ENCODE data around the gene PACRG.

PACRG gene

DNA sequence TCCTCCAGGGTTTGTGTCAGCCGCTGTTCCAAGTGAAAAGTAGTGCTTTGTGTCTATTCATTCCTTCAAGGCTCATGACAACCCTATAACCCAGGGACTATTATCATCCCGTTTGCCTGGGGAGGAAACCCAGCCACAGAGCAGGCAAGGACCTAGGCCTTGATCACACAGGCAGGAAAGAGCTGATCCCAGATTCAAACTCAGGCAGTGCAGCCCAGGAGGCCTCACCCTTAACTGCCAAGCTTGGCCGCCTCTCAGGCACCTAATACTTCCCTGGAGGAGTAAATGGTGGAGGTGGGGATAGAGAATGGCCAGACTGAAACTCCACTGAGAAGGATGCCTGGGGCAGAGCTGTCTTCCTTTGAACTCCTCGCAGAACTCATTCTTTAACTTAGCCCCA lies 471.6 kb downstream of the PACRG start:
- no peak for DNase-seq (ENCODE audit: low read depth)

DNA sequence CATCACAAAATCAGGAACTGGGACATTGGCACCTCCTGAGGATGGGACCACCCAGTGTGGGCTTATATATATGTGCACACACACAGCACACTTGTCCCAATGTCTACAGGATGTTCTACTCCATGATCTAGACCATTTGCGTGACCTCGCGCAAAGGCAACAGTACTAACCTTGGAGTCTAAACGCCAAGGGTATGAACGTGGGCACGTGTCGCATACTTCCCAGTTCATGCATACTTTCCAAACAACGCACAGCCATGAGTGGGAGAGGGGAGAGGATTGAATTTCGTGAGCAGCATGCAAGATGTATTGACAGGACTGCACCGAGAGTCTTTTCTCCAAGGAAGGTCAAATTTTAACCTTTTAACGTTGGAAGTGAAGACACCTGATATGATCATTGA lies 472.5 kb downstream of the PACRG start:
- DNase-seq (ENCODE audit: low read depth) = no peak

DNA sequence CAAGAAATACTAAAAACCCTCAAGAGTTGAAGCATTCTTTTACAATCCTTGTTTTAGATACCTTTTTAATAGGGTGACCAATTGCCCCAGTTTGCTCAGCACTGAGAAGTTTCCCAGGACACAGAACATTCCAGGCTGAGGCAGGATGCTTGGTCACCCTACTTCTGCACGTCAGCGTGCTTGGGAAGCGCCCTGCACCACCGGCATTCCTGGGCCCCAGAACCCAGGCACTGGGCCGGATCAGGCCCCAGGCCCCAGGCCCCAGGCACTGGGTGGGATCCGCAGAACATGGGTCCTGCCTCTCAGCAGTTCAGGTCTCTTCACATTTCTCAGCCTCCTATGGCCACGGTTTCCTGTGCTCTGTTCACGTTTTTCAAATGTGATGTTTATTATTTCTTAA lies 472.9 kb downstream of the PACRG start:
- DNase-seq (ENCODE audit: low read depth) = no peak

- DNase-seq (ENCODE audit: low read depth) = no peak
Observed at GRCh38 chr6:163201855-163202254, 474.1 kb downstream of the PACRG start.

GRCh38 chr6:163206196-163206595 lies 478.4 kb downstream of the PACRG start:
- no peak for DNase-seq (ENCODE audit: low read depth)

GRCh38 chr6:163207431-163208383 lies 479.9 kb downstream of the PACRG start:
- no peak for DNase-seq (ENCODE audit: low read depth)

DNA sequence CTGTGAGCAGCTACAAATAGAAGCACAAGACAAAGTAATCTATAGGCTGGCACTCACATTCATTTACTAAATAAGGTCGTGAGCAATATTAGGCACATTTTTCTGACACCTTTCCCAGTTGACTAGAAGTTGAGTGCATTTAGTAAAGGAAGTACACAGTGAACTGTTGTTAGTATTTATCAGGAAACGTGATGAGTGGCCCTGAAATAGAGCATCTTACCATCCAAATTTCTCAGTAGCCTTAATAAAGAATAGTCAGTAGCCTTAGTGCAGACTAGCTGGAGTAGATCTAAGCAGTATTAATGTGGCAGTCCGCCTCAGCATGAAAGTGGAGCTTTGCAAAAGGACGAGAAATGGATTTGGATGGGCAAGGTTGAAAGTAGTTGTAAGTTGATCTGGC lies 481.2 kb downstream of the PACRG start:
- no peak for DNase-seq (ENCODE audit: low read depth)

DNA sequence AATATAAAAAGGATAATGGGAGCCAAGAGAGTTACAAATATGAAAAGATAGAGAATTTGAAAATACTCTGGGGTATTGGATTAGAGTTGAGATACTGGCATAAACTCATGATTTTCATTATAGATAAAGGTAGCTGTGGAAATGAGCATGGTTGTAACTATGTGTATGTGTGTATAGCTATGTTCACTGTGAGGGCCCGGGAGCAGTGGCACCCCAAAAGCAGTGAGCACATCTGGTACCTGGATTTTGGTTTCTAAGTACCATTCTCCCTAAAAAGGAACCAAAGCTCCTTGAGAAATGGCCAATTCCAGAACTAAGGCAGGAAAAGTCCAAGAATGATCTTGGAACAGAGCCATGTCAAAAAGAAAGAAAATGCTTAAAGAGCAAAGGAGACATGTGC lies 484.3 kb downstream of the PACRG start:
- DNase-seq (ENCODE audit: low read depth) = no peak

- no peak for DNase-seq (ENCODE audit: low read depth)
Observed at GRCh38 chr6:163214259-163214658, 486.5 kb downstream of the PACRG start.

DNA sequence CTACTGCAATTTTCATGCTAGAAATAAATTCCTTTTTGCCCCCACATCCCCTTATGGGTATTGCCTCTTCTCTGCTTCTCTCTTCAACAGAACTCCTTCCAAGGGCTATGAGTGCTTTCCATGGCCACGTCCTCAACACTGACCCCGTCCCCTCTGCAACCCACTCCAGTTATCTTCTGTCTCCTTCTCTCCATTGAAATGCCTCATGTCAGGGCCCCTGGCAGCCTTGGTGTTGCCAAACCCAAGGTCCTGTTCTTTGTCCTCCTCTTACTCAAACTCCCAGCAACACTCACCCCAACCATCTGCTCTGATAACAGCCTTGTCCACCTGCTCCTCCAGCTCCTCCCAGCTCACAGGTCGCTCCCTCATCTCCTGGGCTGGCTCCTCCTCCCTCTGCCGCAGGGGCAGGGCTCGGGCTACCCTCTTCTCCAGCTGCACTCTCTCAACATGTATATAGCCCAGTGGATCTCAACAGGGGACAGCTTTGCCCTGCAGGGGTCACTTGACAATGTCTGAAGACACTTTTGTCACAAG lies 490.7 kb downstream of the PACRG start:
- no peak for DNase-seq (ENCODE audit: low read depth)

- no peak for DNase-seq (ENCODE audit: low read depth)
Observed at GRCh38 chr6:163226181-163226835, 498.5 kb downstream of the PACRG start.

DNA sequence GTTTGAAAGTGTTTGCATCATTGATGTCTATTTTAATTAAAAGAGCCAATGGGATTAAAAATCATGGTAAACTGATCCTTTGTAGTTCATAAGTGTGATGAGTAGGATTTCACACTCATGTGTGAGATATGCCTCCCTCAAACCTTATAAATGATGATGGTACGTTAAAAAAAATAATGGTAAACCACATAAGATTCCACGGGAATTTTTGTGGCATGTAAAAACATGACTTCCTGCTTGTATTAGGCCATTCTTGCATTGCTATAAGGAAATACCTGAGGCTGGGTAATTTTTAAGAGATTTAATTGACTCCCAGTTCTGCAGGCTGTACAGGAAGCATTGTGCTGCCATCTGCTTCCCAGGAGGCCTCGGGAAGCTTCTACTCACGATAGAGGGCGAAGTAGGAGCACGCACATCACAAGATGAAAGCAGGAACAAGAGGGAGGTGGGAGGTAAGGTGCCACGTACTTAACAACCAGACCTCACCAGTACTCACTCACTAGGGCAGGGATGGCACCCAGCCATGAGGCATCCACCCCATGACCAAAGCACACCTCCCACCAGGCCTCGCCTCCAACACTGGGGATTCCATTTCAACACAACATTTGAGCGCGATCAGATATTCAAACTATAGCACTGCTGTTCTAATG lies 499.2 kb downstream of the PACRG start:
- DNase-seq (ENCODE audit: low read depth) = no peak

DNA sequence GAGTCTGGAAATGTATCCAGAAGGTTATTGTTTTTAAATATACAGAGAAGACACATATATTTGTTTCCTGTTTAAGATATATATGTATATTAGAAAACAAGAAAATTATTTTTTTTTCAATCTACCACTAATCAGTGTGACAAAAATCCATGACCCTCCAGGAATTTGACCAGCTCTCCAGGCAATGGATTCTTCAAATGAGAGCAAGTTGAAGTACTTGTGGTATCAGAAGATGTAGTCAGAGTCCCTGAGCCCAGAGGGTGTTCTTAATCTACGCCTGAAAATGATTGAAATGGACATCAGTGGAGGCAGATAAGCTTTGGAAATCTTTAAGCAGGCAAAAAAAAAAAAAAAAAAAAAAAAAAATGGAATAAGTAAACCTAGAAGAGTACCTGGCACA lies 500.3 kb downstream of the PACRG start:
- DNase-seq (ENCODE audit: low read depth) = no peak

- DNase-seq (ENCODE audit: low read depth) = no peak
Observed at GRCh38 chr6:163229050-163229449, 501.3 kb downstream of the PACRG start.

GRCh38 chr6:163230901-163231300 lies 503.1 kb downstream of the PACRG start:
- no peak for DNase-seq (ENCODE audit: low read depth)

DNA sequence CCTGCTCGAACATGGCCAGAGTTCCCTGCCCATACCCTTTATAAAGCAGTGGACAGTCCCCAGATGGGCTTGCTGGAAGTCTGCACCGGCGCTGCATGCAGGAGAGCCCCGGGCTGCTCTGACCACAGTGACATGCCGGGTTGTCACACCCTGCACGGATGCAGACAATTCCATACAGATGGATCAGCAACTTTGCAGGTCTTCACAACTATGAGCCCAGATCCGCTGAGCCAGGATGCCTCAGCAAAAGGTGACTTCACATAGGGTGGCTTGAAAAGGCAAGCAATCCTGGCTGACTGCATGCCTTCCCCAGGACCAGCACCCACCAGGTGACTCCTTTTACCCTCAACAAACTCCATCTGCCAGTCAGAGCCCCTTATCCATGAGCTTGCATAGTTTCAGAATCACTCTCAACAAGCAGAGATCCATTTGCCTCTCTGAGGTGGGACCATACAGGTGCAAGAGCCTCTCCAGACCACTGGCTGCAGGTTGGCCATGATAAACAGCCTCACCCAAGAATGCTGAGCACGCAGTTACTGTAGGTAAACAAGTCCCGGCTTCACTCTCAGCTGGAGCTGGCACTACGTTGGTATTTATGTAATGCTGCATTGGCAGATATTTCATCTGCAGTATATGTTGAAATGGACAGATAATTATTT lies 503.7 kb downstream of the PACRG start:
- no peak for DNase-seq (ENCODE audit: low read depth)

DNA sequence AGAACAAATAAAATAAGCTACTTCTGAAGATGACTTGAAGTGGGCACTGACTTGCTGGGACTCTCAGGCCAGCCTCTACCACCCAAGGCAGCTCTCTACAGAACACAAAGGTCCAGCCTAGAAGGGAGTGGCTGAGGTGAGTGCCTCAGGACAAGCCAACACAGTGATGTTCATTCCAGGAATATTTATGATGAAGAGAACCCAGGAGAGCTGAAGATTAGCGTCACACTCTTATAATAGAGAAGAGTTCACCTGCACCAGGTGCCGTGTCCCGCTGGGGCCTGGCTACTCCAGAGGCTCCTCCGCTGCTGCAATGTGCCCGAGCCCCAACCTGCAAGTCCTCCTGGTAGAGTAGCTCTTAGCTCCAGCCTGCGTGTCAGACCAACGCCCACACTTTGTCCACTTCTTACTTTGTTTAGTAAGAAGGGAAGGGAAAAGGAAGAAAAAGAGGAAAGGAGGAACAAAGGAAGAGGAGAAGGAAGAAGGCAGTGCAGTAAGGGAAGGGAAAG lies 504.3 kb downstream of the PACRG start:
- no peak for DNase-seq (ENCODE audit: low read depth)

DNA sequence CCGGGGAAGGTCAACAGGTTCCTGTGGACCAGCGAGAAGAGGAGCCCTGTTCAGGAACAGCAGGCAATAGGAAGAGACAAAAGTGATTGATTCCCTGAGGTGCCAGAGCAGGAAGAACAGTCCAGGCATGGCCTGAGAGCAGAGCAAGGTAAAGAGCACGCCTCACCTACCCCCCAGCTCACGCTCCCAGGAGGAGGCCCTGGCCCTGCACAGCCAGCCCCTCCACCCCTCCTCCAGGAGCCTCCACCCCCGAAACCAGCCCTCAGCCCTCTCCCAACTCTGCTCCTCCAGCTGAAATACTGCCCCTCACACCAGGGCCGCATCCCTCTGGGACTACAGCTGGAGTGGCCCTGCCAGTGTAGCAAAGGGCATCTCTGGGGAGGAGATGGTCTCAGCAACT lies 504.9 kb downstream of the PACRG start:
- no peak for DNase-seq (ENCODE audit: low read depth)

- DNase-seq (ENCODE audit: low read depth) = no peak
Observed at GRCh38 chr6:163237110-163237509, 509.3 kb downstream of the PACRG start.

GRCh38 chr6:163239572-163240340 lies 512.0 kb downstream of the PACRG start:
- no peak for DNase-seq (ENCODE audit: low read depth)

DNA sequence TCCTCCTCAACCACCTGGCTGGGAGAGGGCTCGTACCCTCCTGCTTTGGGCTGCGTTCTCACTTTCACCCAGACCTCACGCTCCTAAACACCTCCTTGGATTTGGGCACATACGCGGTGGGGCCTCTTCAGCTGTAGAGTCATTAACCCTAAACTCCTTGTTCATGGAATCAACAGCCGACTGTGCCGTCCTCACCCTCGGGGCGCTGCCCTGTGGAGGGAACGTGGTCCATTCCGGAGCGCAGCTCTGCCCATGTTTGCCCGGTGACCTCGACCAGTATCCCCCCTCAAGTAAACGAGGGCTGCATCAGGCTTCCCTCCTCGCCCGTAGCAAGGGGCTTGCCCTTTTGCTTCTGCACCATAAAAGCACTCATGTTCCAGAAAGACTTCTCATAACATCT lies 512.8 kb downstream of the PACRG start:
- no peak for DNase-seq (ENCODE audit: low read depth)
